GM18502 (cell line): Measurements from ENCODE around the gene ATP2B3.

Experiments
- ATAC-seq: cut with Tn5 transposase; IDR thresholded peaks from one replicate; pipeline ENCODE4 v1.9.1; 2021; ENCODE audit warnings: mild to moderate bottlenecking; ENCODE audit not compliant: unreplicated experiment, poor library complexity

Gene ATP2B3

GRCh38 chrX:153507484-153508178 lies 9.8 kb upstream of the ATP2B3 start:
- ATAC-seq = peak; percentile 96

- no peak for ATAC-seq
These were observed 7.8 kb upstream of the ATP2B3 start for GRCh38 chrX:153509592-153509991.

- no peak for ATAC-seq
These were observed 7.1 kb upstream of the ATP2B3 start for GRCh38 chrX:153510383-153510782.

DNA sequence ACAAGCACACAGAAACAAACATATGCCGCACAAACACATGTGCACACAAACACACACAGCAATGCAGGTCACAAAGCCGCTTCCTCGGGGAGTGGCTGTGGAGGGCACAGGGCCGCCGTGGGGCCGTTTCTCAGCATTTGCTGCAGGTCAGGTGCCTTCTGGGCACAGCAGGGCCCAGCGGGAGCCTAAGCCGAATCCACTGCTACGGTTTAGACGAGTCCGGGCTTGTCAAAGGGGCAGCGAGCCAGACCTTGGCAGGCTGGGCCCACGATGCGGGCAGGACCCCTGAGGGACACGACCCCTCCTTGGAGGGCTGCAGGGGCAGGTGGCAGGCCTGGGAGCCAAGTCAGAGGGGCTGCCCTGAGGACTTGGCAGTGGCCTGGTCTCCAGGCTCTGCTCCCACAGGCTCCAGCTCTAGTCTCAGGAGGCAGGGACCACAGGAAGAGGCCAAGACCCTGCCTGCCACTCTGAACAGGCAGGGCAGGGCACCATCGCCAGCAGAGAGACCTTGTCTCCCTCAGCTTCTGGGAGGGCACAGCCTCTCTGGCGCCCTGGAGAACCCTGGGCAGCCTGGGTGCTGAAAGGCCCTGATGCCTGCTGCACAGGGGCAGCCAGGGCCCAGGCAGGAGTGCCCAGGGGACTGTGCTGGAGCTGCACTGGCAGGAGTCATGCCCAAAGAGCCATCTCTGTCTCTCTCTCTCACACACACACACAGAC lies 5.5 kb upstream of the ATP2B3 start:
- no peak for ATAC-seq

- ATAC-seq = no peak
These were observed 4.9 kb upstream of the ATP2B3 start for GRCh38 chrX:153512501-153512893.

GRCh38 chrX:153513265-153513664 lies 4.2 kb upstream of the ATP2B3 start:
- no peak for ATAC-seq

GRCh38 chrX:153514259-153514658 lies 3.2 kb upstream of the ATP2B3 start:
- no peak for ATAC-seq

DNA sequence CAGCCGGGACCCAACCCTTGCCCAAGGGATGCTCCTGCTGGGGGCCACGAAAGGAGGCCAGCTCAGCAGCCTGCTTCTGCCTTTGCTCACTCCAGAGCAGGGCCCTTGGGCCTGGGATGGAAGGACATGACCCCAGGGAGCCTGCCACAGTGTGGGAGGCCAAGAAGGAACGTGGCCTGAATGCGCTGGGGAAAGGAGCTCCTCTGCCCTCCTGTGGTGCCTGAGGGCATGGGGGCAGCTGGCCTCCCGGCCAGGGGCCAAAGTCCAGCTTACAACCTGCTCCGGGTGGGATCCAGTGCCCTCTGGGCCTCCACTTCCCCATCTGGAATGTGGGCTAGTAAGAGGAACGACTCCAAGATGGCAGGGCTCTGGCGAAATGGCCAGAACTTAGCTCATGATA lies 2.0 kb upstream of the ATP2B3 start:
- ATAC-seq = no peak

DNA sequence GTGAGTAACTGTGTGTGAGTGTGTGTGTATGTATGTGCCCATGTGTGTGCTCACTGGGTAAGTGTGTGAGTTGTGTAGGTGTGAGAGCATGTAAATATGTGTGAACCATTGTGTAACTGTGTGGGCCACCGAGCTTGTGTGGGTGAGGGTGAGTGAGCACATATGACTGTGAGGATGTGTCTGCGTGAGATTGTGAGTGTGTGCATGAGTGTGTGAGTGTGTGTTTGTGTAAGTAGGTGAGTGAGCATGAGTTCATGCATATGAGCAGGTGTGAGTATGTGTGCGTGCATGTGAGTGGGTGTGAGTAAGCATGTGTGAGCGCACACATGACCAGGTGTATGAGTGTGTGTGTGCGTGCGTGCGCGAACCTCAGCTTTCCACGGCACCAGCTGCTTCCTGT lies 1.4 kb upstream of the ATP2B3 start:
- ATAC-seq = no peak

DNA sequence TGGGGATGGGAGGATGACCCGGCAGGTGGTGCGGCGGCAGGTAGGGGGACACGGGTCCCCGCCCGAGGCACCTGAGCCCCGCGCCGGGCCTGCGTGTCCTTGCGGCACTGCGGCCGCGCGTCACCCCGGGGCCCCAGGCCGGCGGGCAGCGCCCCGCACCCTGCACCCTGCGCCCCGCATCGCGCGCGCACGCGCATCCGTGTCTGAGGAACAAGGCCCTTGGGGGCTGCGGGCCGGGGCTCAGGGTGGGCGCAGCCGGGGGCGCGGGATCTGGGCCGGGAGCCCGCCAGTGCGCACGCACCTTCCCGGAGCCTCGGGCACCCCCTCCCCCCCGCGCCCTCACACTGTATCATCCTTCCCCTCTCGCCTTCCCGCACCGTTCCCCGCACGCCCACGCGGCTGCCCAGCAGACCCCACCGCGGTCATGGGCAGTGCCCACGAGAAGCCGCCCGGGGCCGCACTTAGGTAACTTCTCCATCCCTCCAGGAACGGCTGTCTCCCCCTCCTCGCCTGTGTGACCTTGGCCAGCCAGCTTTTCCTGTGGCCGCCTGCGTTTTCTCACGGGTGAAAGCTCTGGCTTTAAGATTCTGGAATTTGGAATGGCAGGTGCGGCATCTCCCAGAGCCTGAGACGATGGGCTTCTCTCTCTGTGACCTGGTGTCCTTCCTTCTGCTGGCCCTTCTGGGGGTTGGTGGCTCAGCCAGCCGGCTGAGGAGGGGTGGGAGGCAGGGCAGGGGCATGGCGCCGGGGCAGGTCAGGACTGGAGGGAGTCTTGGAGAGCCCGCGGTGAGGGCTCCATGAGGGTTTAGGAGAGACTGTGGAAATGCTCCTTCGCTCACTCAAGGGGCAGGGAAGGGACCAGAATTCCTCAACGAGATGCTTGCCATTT lies 748 bp downstream of the ATP2B3 start:
- ATAC-seq = no peak

- ATAC-seq = no peak
These were observed 2.3 kb downstream of the ATP2B3 start for GRCh38 chrX:153519569-153520286.

DNA sequence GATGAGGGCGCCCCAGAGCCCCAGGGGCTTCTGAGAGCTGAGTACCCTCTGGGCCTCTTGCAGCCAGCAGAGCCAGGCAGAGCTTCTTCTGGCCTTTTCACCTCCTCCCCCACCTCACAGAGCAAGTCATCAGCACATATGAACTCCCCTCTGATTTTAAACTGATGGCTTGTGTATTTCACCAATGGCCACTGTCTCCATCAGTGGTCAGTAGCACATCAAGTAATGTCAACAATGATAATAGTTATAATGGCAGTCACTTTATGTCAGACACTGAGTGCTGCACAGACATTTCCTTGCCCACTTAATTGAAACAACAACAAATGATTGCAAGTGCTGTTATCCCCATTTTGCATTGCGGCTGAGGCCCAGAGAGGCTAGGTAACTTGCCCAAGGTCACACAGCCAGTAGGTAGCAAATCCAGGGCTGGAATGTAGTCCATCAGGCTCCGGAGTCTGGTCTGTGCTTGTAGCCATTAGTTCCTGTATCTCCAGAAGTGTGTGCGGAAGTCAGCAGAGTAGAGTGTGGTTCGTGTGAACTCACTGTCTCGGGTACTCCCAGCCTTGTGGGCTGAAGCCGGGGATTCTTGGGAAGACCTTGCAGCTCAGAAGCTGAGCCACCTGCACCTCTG lies 3.0 kb downstream of the ATP2B3 start:
- no peak for ATAC-seq

- no peak for ATAC-seq
These were observed 3.6 kb downstream of the ATP2B3 start for GRCh38 chrX:153521034-153521433.

GRCh38 chrX:153522259-153522658 lies 4.8 kb downstream of the ATP2B3 start:
- ATAC-seq = no peak

DNA sequence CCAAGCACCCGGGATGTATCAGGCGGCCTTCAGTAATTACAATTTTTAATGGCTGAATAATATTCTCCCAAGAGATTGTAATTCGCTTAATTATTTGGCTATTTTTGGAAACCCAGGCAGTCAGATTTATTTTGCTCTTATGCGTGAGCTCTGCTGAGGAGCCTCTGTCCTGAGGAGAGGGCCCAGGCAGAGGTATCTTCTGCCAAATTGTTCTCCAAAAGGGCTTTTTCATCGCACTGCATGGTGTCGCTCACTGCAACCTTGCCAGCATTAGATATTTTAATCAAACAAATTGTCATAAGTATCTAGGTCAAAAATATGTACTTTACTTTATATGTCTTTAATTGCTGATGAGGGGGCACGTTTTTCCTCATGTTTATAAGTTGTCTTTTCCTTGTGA lies 5.8 kb downstream of the ATP2B3 start:
- no peak for ATAC-seq

GRCh38 chrX:153524234-153524633 lies 6.8 kb downstream of the ATP2B3 start:
- ATAC-seq = no peak

DNA sequence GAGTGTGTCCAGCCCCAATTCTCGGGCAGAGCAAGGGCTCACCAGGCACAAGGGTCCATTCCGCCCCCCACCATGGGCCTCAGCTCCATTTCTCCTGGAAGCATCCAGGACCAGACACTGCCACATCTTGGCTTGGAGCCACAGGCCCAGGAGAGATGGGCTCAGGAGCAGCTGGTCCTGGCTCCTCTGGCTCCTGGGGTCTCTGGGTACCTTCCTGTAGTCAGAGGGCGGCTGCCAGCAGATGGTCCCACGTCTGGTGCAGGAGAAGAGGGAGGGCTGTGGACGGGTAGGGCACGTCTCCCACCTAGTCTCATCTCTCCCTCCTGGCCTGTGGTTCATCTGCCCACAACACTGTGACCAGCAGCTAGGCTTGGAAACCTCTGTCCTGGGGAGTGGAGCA lies 8.0 kb downstream of the ATP2B3 start:
- ATAC-seq = no peak

GRCh38 chrX:153526042-153526441 lies 8.6 kb downstream of the ATP2B3 start:
- no peak for ATAC-seq

DNA sequence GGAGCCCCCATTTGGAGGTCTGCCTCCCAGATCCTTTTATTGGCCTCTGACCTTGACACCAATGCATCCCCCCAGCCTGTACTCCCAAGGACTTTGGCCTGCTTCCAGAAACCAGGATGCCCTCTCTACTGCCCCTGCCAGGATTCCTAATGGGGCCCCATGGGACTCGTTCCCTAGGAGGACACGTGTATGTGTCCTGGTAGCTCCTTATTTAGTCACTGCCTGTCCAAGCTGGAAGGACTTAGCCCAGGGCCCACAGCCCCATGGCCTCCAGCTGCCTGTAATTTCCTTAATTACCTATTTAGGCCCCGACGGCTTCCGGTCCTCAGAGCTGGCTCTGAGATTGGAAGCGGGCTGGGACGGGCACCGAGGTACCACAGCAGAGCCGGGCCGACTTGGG lies 9.4 kb downstream of the ATP2B3 start:
- no peak for ATAC-seq

DNA sequence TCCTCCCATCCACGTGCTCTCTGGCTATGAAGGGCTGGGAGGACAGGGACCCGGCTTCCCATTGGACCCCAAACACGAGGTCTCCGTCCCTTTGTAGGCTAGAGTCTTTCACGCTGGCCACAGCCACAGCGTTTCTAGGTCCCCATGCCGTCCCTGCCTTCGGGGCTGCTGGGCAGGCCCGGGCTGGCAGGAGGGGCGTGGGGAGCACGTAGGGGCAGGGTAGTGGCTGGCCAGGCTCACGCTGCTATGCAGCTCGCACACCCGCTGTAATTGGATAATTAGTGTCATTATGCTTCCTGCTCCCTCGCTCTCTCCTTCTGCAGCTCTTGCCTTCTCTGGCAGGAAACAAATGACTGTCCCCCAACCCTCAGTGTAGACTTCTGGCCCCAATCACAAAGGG lies 9.8 kb downstream of the ATP2B3 start:
- no peak for ATAC-seq
